GM18951 (cell line): ENCODE results near the gene ATOH8.

Experiments
- POLR2A ChIP-seq: IDR thresholded peaks from 4 replicates; pipeline ENCODE4 v1.6.1; 2011; ENCODE audit warnings: mild to moderate bottlenecking; ENCODE audit not compliant: insufficient read length, insufficient read depth; ENCODE audit errors: extremely low read depth
- in situ Hi-C: fragments of 300-500 bp; cut with MboI; formaldehyde crosslinking; loops from one replicate; pipeline ENCODE4 v1.12.0; 2022; ENCODE audit warnings: low sequenced_read_pairs, mixed read lengths, inconsistent platforms; ENCODE audit not compliant: unreplicated experiment

ATOH8 gene

DNA sequence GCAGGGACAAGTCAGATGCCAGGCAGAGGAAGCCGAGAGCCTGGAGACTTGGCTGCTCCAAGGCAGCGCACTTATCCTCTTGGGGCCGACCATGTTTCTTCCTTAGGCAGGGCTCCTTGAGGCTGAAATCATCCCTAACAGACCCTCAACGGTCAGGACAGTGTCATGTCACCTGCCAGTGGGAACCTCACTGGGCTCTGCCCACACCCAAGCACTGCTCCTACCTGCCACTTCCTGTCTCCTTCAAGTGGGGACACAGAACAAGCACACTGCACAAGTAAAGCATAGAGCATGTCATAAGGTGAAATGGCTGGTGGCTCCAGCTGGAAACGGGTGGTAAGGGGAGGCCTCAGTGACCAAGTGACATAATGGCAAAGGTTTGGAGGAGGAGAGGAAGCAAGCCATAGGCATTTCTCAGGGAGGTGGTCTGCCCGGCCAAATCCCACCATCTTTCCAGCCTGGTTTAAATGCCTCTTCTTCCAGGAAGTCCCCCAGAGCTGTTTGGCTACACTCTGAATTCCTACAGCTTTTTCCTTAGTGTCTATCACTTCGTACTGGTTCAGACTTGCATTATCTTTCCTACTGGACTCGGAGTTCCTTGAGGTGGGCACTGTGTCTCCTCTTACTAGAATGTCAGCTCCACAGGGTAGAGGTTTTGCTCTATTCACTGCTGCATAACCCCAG is 7.3 kb upstream of the ATOH8 start:
- TF ChIP-seq POLR2A: no peak
- in situ Hi-C loops: no loop called here

GRCh38 chr2:85747441-85747840 is 6.3 kb upstream of the ATOH8 start:
- in situ Hi-C loops: no loop called here

GRCh38 chr2:85748039-85748734 is 5.6 kb upstream of the ATOH8 start:
- TF ChIP-seq POLR2A: no peak
- in situ Hi-C loops: no loop called here

More at GRCh38 chr2:85747441-85747840, 6.3 kb upstream of the ATOH8 start:
- no peak for TF ChIP-seq POLR2A

DNA sequence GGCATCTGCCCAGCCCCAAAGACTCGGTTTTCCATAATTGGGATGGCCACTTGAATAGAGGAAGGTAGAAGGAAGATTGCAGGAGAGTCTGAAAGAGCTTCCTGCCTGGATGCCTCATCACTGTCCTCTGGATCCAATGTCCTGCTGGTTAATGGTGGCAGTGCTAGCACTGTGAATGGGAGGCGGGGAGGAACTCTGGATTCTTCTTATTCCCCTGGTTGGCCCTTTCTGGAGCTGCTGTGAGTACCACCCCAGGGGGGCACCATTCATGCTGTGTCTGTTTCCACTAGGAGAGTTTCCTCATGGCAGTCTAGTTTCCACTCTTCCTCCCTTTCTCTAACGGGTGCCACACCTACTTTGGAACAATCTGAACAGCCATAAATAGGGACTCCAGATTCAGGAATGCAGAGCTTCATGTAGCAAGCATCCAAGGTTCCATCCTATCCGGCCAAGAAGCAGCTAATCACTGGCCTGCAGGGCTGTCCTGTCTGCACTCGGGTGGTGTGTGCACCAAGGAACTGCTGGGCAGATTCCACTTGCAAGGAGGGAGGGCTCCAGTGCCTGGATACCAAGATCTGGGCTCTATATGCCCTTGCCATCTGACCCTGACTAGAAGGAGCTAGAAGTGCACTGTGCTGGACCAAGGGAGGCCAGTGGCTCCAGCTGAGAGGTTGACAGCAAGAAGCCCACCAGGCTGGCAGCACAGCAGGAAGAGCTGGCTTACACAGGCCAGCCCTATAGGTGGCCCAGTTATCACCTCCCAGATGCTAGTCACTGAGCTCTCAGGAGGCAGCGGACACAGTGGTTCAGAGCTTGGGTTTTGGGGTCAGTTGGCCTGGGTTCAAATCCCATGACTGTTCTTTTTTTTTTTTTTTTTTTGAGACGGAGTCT is 4.6 kb upstream of the ATOH8 start:
- in situ Hi-C loops: no loop called here
- TF ChIP-seq POLR2A: no peak

- no peak for TF ChIP-seq POLR2A
- in situ Hi-C loops: no loop called here
Measured at GRCh38 chr2:85750587-85751575, 2.9 kb upstream of the ATOH8 start.

DNA sequence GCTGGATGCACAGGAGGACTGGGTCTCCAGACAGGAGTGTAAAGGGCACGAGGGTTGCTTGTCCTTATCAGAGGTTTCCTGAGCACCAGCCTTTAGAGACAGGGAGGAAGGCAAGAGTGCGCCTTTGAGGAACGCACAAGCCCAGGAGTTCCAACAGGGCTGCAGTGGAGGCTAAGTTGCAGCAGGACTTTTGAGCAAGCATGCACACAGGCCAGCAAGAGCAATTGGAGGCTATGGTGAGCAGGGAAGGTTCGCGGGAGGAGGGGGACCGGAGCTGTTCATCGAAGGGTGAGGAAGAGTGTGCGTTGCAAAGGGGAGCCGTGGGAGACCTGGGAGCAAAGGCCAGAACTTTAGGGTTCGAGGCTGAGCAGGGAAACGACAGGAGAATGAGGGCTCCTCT is 2.2 kb upstream of the ATOH8 start:
- in situ Hi-C loops: no loop called here

GRCh38 chr2:85753035-85753524 is 711 bp upstream of the ATOH8 start:
- TF ChIP-seq POLR2A: no peak
- in situ Hi-C loops: no loop called here

More for the DNA sequence above, 2.2 kb upstream of the ATOH8 start:
- no peak for TF ChIP-seq POLR2A

- TF ChIP-seq POLR2A: no peak
- in situ Hi-C loops: no loop called here
Measured at GRCh38 chr2:85754313-85755095, 713 bp downstream of the ATOH8 start.

GRCh38 chr2:85755122-85756027 is 1.6 kb downstream of the ATOH8 start:
- in situ Hi-C loops: no loop called here
- no peak for TF ChIP-seq POLR2A

- TF ChIP-seq POLR2A: no peak
- in situ Hi-C loops: no loop called here
Measured at GRCh38 chr2:85756195-85756594, 2.4 kb downstream of the ATOH8 start.
